Right lobe of liver (tissue), 6 donors: ENCODE data around the gene SMARCD2. TPM values are rescaled to one million over a fixed set of nuclear protein-coding genes. Genes with fewer than 3 reads are reported as not detected.

Source experiments
- ATAC-seq, 4 donors: fragments of 200-7000 bp; cut with Tn5 transposase; one replicate each; pipeline ENCODE4 v1.9.1; 2020; ENCODE audit warnings: mild to moderate bottlenecking in 4 of 4, moderate library complexity in 4 of 4
- DNase-seq, 3 donors: peaks; one replicate each; pipeline ENCODE4 v3.0.0-alpha.2; 2020
- H3K27ac ChIP-seq, 3 donors: fragments of 200-600 bp; one replicate each; pipeline ENCODE4 v1.8.0; 2022
- H3K27me3 ChIP-seq, 2 donors: fragments of 200-600 bp; one replicate each; pipeline ENCODE4 v1.8.0; 2022
- H3K36me3 ChIP-seq, 4 donors: fragments of 200-600 bp; sonication (generic) in 1 of 4; one replicate each; pipeline versions ENCODE4 v1.5.1 to v1.8.0; 2017 to 2022; ENCODE audit warnings: control low read depth in 1 of 4
- H3K4me1 ChIP-seq, 4 donors: fragments of 200-600 bp; sonication (generic) in 1 of 4; one replicate each; pipeline versions ENCODE4 v1.5.1 to v1.8.0; 2017 to 2022; ENCODE audit warnings: control low read depth in 1 of 4
- H3K4me3 ChIP-seq, 3 donors: fragments of 200-600 bp; one replicate each; pipeline ENCODE4 v1.8.0; 2022
- H3K9me3 ChIP-seq, 4 donors: fragments of 200-600 bp; sonication (generic) in 1 of 4; one replicate each; pipeline versions ENCODE4 v1.5.1 to v1.8.0; 2017 to 2022; ENCODE audit warnings: control low read depth in 1 of 4
- POLR2A ChIP-seq: fragments of 450-650 bp; IDR thresholded peaks from one replicate; pipeline ENCODE4 v1.6.1; 2017; ENCODE audit warnings: antibody characterized with exemption, mild to moderate bottlenecking
- WGBS: methylation state at CpG from one replicate; pipeline ENCODE4 v1.1.6; 2018; ENCODE audit warnings: low coverage, low lambda C conversion rate; ENCODE audit not compliant: insufficient coverage; ENCODE audit errors: missing lambda C conversion rate; 5-methylcytosine and 5-hydroxymethylcytosine counted together
- intact Hi-C, 2 donors: fragments of 100-400 bp; cut with DNase I; formaldehyde crosslinking; loops; one replicate each; pipeline versions ENCODE4 v1.11.2 to v1.14.1; 2022
- total RNA-seq, 6 experiments: library from RNA; depleted of rRNA in 2 of 6; stranded (reverse); fragments of >200 nt in 2 of 6; fragmentation: NEBNext Ultra II Directional in 3 of 6; extraction: Animal tissue kit (Norgen Biotek cat#: 25700) in 3 of 6; gene quantifications; one replicate each; pipeline versions ENCODE4 v1.1.0 to v1.2.4, GENCODE V29; 2016 to 2023
- TF ChIP-seq, protein P1 (sequence below), 4 donors: fragments of 200-600 bp in 3 of 4; fragments of 450-650 bp in 1 of 4; IDR thresholded peaks; one replicate each; pipeline versions ENCODE4 v1.5.1 to v1.8.0; 2016 to 2022; ENCODE audit warnings: antibody characterized with exemption in 4 of 4, mild to moderate bottlenecking in 2 of 4
- donor health status: DM: no; HTN: yes; CAD: no.
- donor health status: DM: no; HTN: no; CAD: no.
- donor health status: DM: no; HTN: no; CAD: no.
- donor health status: DM: no; HTN: yes; CAD: no.
- donor health status: DM: no; HTN: yes; CAD: no.

The SMARCD2 gene
- total RNA-seq, 6 experiments from 2014 or later: 23.8 to 94.5 (median 59.5) TPM

DNA sequence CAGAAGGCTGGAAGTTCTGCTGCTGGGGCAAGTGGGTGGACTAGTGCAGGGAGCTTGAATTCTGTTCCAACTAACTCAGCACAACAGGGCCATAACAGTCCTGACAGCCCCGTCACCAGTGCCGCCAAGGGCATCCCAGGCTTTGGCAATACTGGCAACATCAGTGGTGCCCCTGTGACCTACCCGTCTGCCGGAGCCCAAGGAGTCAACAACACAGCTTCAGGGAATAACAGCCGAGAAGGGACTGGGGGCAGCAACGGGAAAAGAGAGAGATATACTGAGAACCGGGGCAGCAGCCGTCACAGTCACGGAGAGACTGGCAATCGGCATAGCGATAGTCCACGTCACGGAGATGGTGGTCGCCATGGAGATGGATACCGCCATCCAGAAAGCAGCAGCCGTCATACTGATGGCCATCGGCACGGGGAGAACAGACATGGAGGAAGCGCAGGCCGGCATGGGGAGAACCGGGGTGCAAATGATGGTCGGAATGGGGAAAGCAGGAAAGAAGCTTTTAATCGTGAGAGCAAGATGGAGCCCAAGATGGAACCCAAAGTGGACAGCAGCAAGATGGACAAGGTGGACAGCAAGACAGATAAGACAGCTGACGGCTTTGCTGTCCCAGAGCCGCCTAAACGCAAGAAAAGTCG is 24.6 kb downstream of the SMARCD2 start:
- no peak for ATAC-seq
- Histone ChIP-seq H3K4me1 (peaks cover 0 to 17% (median 1%) of the 10 kb centered on the region in 4 donors), H3K27me3 (no peaks in the 10 kb centered on the region), H3K9me3 (no peaks in the 10 kb centered on the region), H3K27ac (no peak overlapping the region), H3K4me3 (no peak overlapping the region), H3K36me3 (peaks cover 0 to 94% (median 62%) of the 10 kb centered on the region in 4 donors)
- intact Hi-C loops: no loop called here
- no peak for TF ChIP-seq POLR2A
- TF ChIP-seq, protein P1, sequence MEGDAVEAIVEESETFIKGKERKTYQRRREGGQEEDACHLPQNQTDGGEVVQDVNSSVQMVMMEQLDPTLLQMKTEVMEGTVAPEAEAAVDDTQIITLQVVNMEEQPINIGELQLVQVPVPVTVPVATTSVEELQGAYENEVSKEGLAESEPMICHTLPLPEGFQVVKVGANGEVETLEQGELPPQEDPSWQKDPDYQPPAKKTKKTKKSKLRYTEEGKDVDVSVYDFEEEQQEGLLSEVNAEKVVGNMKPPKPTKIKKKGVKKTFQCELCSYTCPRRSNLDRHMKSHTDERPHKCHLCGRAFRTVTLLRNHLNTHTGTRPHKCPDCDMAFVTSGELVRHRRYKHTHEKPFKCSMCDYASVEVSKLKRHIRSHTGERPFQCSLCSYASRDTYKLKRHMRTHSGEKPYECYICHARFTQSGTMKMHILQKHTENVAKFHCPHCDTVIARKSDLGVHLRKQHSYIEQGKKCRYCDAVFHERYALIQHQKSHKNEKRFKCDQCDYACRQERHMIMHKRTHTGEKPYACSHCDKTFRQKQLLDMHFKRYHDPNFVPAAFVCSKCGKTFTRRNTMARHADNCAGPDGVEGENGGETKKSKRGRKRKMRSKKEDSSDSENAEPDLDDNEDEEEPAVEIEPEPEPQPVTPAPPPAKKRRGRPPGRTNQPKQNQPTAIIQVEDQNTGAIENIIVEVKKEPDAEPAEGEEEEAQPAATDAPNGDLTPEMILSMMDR (IDR thresholded peaks at IDR 0.05): no peak
- WGBS: 98% methylated on average over 25 of the region's 27 CpGs
- no peak for DNase-seq

DNA sequence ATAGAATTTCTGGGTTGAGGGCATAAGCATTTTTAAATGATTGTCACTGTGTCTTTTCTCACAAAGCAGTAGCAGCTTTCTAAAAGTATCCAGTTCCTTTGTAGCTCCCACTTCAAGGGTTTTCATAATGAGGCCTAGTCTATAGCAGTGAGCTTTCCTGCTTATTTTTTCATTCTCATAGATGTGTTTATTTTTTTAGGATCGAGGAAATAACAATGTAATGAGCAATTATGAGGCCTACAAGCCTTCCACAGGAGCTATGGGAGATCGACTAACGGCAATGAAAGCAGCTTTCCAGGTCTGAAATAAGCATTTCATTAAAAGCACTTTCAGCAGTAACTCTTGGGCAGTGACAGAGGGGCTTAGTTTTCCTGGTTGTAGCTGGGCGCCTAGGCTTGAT is 25.8 kb downstream of the SMARCD2 start:
- Histone ChIP-seq H3K9me3 (no peaks in the 10 kb centered on the region), H3K4me1 (peaks cover 0 to 17% (median 1%) of the 10 kb centered on the region in 4 donors), H3K4me3 (no peak overlapping the region), H3K27me3 (no peaks in the 10 kb centered on the region), H3K36me3 (peaks cover 5 to 94% (median 64%) of the 10 kb centered on the region in 4 donors), H3K27ac (no peak overlapping the region)
- ATAC-seq (no peak), DNase-seq (no peak)
- intact Hi-C loops: no loop called here
- 93% methylated on average over 4 of the region's 4 CpGs for WGBS
- TF ChIP-seq, protein P1 (IDR thresholded peaks at IDR 0.05): no peak
- no peak for TF ChIP-seq POLR2A

DNA sequence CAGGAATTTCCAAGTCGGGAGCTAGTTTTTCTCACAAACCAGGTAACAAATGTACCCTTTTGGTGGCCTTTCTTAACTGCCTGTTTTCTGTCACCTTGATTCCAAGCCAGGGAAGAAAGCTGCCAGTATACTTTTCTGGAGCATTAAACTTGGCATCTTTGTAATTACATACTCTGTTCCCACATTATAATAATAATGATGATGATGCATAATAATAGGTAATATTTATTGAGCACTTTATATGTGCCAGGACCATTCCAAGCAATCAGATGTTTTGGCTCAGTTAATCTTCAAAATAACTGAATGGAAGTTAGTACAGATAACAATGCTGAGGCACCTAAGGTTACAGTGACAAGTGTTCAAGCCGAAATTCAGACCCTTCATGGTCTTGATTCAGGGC is 26.4 kb downstream of the SMARCD2 start:
- Histone ChIP-seq H3K36me3 (peaks cover 5 to 94% (median 65%) of the 10 kb centered on the region in 4 donors), H3K9me3 (no peaks in the 10 kb centered on the region), H3K4me1 (peaks cover 0 to 17% (median 1%) of the 10 kb centered on the region in 4 donors), H3K27me3 (no peaks in the 10 kb centered on the region), H3K27ac (no peak overlapping the region), H3K4me3 (no peak overlapping the region)
- DNase-seq (no peak), ATAC-seq (no peak)
- intact Hi-C loops: no loop called here
- 90% methylated on average over 2 of the region's 2 CpGs for WGBS
- TF ChIP-seq POLR2A: no peak
- TF ChIP-seq, protein P1 (IDR thresholded peaks at IDR 0.05): no peak

DNA sequence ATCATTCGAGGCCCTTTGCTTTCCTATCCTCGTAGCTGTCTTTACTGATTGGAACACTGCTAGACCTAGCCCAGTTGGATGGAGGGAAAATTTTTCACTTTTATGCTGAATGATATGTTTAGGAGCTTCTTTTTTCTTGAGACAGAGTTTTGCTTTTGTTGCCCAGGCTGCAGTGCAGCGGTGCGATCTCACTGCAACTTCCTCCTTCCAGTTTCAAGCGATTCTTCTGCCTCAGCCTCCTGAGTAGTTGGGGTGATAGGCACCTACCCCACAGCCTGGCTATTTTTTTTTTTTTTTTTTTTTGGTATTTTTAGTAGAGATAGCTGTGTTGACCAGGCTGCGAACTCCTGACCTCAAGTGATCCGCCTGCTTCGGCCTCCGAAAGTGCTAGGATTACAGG is 32.5 kb downstream of the SMARCD2 start:
- Histone ChIP-seq H3K9me3 (no peaks in the 10 kb centered on the region), H3K4me3 (no peak overlapping the region), H3K27ac (no peak overlapping the region), H3K36me3 (peaks cover 16 to 100% (median 65%) of the 10 kb centered on the region in 4 donors), H3K4me1 (no peaks in the 10 kb centered on the region), H3K27me3 (no peaks in the 10 kb centered on the region)
- WGBS: 68% methylated on average over 6 of the region's 9 CpGs
- intact Hi-C loops: no loop called here
- DNase-seq (no peak), ATAC-seq (no peak)
- TF ChIP-seq POLR2A: no peak
- TF ChIP-seq, protein P1 (IDR thresholded peaks at IDR 0.05): no peak
